ENCODE measurements around the gene MAOA.

The MAOA gene

DNA sequence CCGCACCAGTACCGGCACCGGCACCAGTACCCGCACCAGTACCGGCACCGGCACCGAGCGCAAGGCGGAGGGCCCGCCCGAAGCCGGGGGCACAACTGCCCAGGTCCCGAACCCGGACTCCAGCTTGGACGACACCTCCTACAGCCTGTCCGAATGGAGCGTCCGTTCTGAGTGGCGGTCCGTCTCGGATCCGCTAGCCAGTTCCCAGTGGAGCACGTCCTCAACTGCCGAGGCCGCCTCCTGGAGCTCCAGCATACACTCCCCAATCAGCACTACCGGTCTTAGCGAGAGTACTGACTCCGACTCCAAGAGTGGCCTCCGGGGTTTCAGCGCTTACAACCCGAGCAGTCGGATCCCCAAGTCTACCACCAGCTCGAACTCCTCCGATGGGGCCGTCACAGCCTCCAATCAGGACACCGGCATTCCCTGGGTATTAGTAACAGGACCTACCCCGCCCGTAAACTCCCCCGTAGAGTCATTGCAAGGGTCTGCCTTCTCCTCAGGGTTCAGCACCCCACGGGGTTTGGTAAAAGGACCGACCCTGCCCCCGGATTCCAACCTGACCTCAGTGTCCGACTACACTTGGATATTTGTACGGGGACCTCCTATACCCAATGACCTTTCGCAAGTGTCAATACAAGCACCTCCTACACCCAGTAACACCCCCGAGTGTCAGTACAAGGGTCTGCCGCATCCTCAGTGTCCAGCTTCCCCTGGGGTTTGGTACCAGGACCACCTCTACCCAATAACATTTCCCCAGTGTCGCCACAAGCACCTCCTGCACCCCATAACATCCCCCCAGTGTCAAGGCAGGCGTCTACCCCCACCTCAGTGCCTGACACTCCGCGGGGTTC lies 721 bp upstream of the MAOA start:
- no peak overlapping the region for H3K27ac Mint-ChIP-seq
- peaks cover 5% of the 10 kb centered on the region for H3K27me3 Mint-ChIP-seq (ENCODE audit: low read depth, poor library complexity)
- peak overlapping the region; percentile 92 for H3K4me3 Mint-ChIP-seq

DNA sequence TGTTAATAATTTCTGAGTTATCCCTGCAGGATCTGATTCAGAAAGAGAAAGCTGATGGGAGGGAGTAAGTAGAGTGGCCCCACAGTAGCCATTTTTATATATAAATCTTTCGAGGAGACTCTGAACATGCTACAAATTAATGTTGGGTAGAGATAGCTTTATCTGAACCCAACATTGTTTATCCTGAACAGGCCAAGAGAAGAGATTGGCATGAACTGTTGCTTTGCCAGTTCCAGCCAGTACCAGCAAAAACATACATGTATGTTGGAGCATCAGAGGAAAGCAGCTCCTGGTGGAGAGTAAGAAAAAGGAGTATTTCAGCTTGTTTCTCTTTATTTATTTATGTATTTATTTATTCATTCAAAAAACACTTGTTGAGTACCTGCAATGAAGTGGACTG lies 1.6 kb downstream of the MAOA start:
- no peak overlapping the region for H3K27ac Mint-ChIP-seq
- DNase-seq, result no peak
- TF ChIP-seq, protein P1, sequence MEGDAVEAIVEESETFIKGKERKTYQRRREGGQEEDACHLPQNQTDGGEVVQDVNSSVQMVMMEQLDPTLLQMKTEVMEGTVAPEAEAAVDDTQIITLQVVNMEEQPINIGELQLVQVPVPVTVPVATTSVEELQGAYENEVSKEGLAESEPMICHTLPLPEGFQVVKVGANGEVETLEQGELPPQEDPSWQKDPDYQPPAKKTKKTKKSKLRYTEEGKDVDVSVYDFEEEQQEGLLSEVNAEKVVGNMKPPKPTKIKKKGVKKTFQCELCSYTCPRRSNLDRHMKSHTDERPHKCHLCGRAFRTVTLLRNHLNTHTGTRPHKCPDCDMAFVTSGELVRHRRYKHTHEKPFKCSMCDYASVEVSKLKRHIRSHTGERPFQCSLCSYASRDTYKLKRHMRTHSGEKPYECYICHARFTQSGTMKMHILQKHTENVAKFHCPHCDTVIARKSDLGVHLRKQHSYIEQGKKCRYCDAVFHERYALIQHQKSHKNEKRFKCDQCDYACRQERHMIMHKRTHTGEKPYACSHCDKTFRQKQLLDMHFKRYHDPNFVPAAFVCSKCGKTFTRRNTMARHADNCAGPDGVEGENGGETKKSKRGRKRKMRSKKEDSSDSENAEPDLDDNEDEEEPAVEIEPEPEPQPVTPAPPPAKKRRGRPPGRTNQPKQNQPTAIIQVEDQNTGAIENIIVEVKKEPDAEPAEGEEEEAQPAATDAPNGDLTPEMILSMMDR (IDR thresholded peaks at IDR 0.05), result no peak
- no peaks in the 10 kb centered on the region for H3K36me3 Mint-ChIP-seq (ENCODE audit: low read depth)
- no peak overlapping the region for H3K4me3 Mint-ChIP-seq
- H3K4me1 Mint-ChIP-seq, result peaks cover 4% of the 10 kb centered on the region
- peaks cover 23% of the 10 kb centered on the region for H3K9me3 Mint-ChIP-seq
- H3K27me3 Mint-ChIP-seq (ENCODE audit: low read depth, poor library complexity), result no peaks in the 10 kb centered on the region

More for the DNA sequence above, 721 bp upstream of the MAOA start:
- Mint-ChIP-seq H3K4me1 (peaks cover 4% of the 10 kb centered on the region), H3K9me3 (peaks cover 24% of the 10 kb centered on the region), H3K36me3 (ENCODE audit: low read depth) (no peaks in the 10 kb centered on the region)
- DNase-seq, result peak; percentile 21
- TF ChIP-seq, protein P1 (IDR thresholded peaks at IDR 0.05), result no peak

DNA sequence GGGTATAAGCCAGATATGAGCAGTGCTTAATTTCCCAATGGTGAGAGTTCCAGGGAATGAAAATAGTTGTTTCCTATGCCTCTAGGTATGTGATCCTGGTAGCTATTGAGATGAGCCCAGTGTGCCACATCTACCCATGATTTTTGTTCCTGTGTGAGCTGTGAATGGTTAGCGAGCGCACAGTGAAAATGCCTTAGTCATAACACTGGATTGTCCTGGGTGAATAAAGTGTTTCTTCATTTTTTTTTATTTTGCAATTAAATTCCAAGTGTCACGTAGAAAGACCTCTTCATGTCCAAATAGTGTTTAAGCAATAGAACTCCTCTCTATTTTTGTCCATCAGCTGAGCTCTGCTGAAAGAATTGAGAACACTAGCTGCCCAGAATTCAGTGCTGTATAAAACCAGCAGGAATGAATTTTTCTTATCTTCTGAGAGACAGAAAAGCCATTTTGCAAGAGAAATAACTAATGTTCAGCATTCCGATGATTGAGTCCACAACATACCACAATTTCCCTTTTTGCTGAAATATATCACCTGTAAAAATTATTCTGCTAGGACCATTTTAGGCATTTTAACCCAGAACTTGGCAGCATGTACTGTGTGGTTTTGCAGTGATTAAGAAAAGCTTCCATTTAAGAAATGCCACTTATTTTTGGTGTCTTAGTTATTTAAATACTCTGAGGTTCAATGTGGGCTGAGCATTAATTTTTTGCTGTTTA lies 5.6 kb downstream of the MAOA start:
- Mint-ChIP-seq H3K4me1 (no peaks in the 10 kb centered on the region), H3K27ac (no peak overlapping the region), H3K36me3 (ENCODE audit: low read depth) (no peaks in the 10 kb centered on the region), H3K27me3 (ENCODE audit: low read depth, poor library complexity) (no peaks in the 10 kb centered on the region), H3K9me3 (peaks cover 3% of the 10 kb centered on the region), H3K4me3 (no peak overlapping the region)
- TF ChIP-seq, protein P1 (IDR thresholded peaks at IDR 0.05), result no peak
- no peak for DNase-seq

DNA sequence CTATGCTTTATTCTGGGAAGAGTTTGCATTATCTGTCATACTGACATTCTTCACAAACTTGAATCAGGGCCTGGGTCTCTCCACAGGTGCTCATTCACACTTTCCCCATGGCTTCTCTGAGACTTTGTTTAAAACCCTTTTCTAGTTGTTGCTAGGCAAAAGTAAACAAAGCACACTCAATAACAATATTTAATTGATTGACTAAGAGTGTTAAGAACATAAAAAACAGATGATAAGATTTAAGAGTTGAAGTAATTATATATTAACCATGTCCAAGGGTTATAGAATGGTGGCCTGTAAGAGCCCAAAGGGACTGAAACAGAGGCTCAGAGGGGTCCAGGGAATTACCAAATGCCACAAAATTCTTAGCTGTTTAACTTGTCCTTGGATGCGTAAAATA lies 7.1 kb downstream of the MAOA start:
- Mint-ChIP-seq H3K4me1 (no peaks in the 10 kb centered on the region), H3K9me3 (peaks cover 3% of the 10 kb centered on the region), H3K36me3 (ENCODE audit: low read depth) (no peaks in the 10 kb centered on the region), H3K4me3 (no peak overlapping the region), H3K27me3 (ENCODE audit: low read depth, poor library complexity) (no peaks in the 10 kb centered on the region), H3K27ac (no peak overlapping the region)
- DNase-seq, result no peak
- TF ChIP-seq, protein P1 (IDR thresholded peaks at IDR 0.05), result no peak

DNA sequence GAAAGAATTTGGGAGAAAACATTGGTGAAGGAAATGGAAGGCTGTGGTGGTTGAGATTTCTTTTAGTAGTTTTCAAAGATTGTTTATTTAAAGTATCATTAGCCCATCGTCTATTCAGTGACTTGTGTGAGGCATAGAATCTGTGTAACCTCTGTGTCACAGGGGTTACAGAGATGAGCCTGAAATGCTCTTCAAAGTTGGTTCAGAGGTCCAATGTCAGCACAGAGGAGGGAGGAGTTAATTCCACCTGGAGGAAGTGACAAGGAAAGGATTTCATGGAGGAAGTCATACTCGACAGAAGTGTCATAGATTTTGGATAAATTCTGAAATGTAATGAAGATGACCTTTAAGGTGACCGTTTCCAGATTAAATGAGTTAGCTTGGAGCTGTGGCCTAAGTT lies 8.2 kb downstream of the MAOA start:
- H3K4me1 Mint-ChIP-seq, result no peaks in the 10 kb centered on the region

More for the DNA sequence above, 8.2 kb downstream of the MAOA start:
- TF ChIP-seq, protein P1 (IDR thresholded peaks at IDR 0.05), result no peak
- H3K4me3 Mint-ChIP-seq, result no peak overlapping the region
- no peak for DNase-seq
- H3K9me3 Mint-ChIP-seq, result peaks cover 4% of the 10 kb centered on the region
- no peaks in the 10 kb centered on the region for H3K27me3 Mint-ChIP-seq (ENCODE audit: low read depth, poor library complexity)
- H3K27ac Mint-ChIP-seq, result no peak overlapping the region
- no peaks in the 10 kb centered on the region for H3K36me3 Mint-ChIP-seq (ENCODE audit: low read depth)

Data from nephron progenitor cell (in vitro differentiated cells).